ENCODE results near the gene TRABD2A.

The TRABD2A gene

GRCh38 chr2:84880645-84881521 is at the start of gene TRABD2A:
Gene TRABD2A, minus strand, starts transcription at chr2:84881084. Its CDS starts 45 bp downstream, at chr2:84881039.
- no peak for TF ChIP-seq CTCF (IDR thresholded peaks at IDR 0.05; ENCODE audit: insufficient read depth, low read depth, low read length, missing control alignments)
- no peak for DNase-seq (ENCODE audit: low read depth)
- H3K4me3 ChIP-seq (ENCODE audit: low read depth, low read length): peak within 1 kb of the TSS; percentile 64

GRCh38 chr2:84927275-84927627 is 46.4 kb upstream of the TRABD2A start:
- DNase-seq (ENCODE audit: low read depth): peak; percentile 27
- no peak for TF ChIP-seq CTCF (IDR thresholded peaks at IDR 0.05; ENCODE audit: insufficient read depth, low read depth, low read length, missing control alignments)
- peak overlapping the region; percentile 69 for H3K4me3 ChIP-seq (ENCODE audit: low read depth, low read length)

- peak; percentile 99 for TF ChIP-seq CTCF (IDR thresholded peaks at IDR 0.05; ENCODE audit: insufficient read depth, low read depth, low read length, missing control alignments)
- peak overlapping the region; percentile 69 for H3K4me3 ChIP-seq (ENCODE audit: low read depth, low read length)
- DNase-seq (ENCODE audit: low read depth): peak; percentile 99
These were observed 45.0 kb upstream of the TRABD2A start for GRCh38 chr2:84925724-84926376.

GRCh38 chr2:84925336-84925723 is 44.4 kb upstream of the TRABD2A start:
- DNase-seq (ENCODE audit: low read depth): no peak
- TF ChIP-seq CTCF (IDR thresholded peaks at IDR 0.05; ENCODE audit: insufficient read depth, low read depth, low read length, missing control alignments): no peak
- H3K4me3 ChIP-seq (ENCODE audit: low read depth, low read length): no peak overlapping the region

GRCh38 chr2:84924173-84925106 is 43.6 kb upstream of the TRABD2A start:
- H3K4me3 ChIP-seq (ENCODE audit: low read depth, low read length): peak overlapping the region; percentile 20
- DNase-seq (ENCODE audit: low read depth): peak; percentile 85
- TF ChIP-seq CTCF (IDR thresholded peaks at IDR 0.05; ENCODE audit: insufficient read depth, low read depth, low read length, missing control alignments): no peak

GRCh38 chr2:84923009-84923408 is 42.1 kb upstream of the TRABD2A start:
- H3K4me3 ChIP-seq (ENCODE audit: low read depth, low read length): no peak overlapping the region
- TF ChIP-seq CTCF (IDR thresholded peaks at IDR 0.05; ENCODE audit: insufficient read depth, low read depth, low read length, missing control alignments): no peak
- DNase-seq (ENCODE audit: low read depth): no peak
